ENCODE measurements around the gene IL10RB.

DNA sequence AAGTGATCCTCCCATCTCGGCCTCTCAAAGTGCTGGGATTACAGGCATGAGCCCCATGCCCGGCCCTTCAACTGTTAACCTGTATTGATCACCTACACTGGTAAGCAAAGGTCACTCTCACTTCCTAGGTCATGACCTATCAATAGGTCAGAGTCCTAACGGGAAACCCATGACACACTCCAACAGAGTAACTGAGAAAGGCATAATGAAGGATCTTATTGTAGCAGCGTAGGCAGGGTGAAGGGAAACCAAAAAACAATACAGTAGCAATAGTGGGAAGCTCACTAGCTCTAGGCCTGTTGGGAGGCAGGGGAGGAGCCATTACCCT lies 39.1 kb downstream of the IL10RB start:
- TF ChIP-seq, protein P1, sequence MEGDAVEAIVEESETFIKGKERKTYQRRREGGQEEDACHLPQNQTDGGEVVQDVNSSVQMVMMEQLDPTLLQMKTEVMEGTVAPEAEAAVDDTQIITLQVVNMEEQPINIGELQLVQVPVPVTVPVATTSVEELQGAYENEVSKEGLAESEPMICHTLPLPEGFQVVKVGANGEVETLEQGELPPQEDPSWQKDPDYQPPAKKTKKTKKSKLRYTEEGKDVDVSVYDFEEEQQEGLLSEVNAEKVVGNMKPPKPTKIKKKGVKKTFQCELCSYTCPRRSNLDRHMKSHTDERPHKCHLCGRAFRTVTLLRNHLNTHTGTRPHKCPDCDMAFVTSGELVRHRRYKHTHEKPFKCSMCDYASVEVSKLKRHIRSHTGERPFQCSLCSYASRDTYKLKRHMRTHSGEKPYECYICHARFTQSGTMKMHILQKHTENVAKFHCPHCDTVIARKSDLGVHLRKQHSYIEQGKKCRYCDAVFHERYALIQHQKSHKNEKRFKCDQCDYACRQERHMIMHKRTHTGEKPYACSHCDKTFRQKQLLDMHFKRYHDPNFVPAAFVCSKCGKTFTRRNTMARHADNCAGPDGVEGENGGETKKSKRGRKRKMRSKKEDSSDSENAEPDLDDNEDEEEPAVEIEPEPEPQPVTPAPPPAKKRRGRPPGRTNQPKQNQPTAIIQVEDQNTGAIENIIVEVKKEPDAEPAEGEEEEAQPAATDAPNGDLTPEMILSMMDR (IDR thresholded peaks at IDR 0.05): no peak
- TF ChIP-seq POLR2AphosphoS5 (IDR thresholded peaks at IDR 0.05) (no peak), EP300 (IDR thresholded peaks at IDR 0.05) (no peak), POLR2A (IDR thresholded peaks at IDR 0.05) (no peak)
